Endometrial microvascular endothelial cells (primary cell): ENCODE results near the gene KCNAB1. TPM values are rescaled to one million over a fixed set of nuclear protein-coding genes. Genes with fewer than 3 reads are reported as not detected.

Experiments used
- in situ Hi-C: cut with HindIII; loops from 2 replicates; pipeline ENCODE4 v1.10.0; 2017; ENCODE audit warnings: low sequenced_read_pairs, low pct_unique_long_range_greater_than_20kb; ENCODE audit errors: inconsistent ontology term
- total RNA-seq: library from RNA; depleted of rRNA; stranded (reverse); fragments of >200 nt; gene quantifications from one replicate; pipeline ENCODE4 v1.2.3, GENCODE V29; 2015; ENCODE audit errors: inconsistent ontology term

KCNAB1 gene
- total RNA-seq, 1 donor from 2014 or later: 14.3 TPM

DNA sequence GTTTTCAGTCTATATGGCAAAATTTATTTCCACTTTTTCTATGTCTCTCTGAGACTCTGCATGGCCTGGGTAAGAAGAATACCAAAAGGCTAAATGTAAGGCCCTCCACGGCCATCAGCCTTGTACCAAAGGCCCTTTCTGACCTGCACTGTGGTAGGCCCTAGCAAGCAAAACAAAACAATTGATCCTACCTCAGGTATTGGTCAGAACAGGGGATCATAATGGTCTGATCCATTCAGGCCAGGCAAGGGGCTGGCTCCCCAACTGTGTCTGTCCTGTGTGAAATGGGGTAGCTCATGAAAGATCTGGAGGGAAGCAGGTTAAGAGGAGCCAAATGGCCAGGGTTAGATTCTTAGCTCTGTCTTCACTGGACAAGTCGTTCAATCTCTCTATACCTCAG lies 253.3 kb downstream of the KCNAB1 start:
- in situ Hi-C loops: no loop called here

DNA sequence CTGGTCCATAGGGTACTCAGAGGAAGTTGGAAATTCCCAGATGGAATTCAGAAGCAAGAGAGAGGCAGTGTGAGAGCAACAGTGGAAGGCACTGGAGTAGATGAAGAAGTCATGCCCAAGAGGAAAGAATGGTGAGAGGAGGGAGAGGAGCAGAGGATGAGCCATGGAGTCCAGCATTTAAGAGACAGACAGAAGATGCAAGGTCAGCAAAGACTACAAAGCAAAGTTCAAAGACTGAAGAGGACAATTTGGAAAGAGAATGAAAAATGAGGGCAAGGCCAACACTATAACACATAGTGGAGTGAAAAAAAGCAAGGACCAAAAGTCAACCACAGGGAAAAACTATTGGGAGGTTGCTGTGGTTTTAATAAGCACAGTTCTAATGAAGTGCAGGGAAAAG lies 255.8 kb downstream of the KCNAB1 start:
- in situ Hi-C loops: no loop called here

- in situ Hi-C loops: no loop called here
Measured at GRCh38 chr3:156377266-156377665, 256.9 kb downstream of the KCNAB1 start.

GRCh38 chr3:156377718-156378117 lies 257.3 kb downstream of the KCNAB1 start:
- in situ Hi-C loops: no loop called here

GRCh38 chr3:156378871-156379270 lies 258.5 kb downstream of the KCNAB1 start:
- in situ Hi-C loops: no loop called here

GRCh38 chr3:156379327-156379726 lies 258.9 kb downstream of the KCNAB1 start:
- in situ Hi-C loops: no loop called here

- in situ Hi-C loops: no loop called here
Measured at GRCh38 chr3:156381253-156381652, 260.9 kb downstream of the KCNAB1 start.

DNA sequence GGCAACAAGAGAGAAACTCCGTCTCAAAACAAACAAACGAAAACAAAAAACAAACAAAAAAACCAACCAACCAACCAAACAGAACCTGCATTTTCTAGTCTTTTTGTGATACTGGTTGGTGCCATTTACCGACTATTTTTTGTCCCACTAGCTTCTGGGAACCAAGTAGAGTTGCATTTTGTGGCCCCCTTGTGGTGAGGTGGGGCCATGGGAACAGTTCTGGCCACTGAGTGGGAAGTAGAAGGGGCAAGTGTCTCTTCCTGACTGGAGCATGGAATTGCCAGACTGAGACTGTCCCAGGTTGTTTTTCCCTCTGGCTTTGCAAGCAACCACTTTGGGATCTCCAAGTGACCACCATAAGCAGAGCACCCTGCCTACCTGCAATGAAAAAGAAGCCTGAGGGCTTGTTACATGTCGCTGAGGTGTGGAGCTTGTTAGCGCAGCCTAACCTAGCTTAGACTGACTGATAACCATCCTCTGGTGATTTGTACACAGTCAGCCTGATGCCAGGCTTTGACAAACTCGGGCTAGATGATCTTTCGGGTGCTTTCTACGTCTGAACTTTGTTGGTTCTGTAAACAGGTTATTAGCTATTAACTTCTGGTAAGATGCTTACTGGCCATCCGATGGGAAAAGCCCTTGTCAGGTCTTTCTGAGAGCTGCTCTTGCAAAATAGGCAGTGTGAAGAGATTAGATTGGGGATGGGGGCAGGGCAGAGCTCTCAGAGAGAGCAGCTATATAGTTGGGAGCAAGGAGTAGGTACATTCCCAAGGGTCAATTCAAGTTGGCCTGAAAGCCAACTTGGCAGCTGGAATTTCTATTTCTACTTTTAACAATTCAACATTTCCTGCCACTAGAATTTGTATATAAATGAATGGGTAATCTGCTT lies 262.3 kb downstream of the KCNAB1 start:
- in situ Hi-C loops: no loop called here

DNA sequence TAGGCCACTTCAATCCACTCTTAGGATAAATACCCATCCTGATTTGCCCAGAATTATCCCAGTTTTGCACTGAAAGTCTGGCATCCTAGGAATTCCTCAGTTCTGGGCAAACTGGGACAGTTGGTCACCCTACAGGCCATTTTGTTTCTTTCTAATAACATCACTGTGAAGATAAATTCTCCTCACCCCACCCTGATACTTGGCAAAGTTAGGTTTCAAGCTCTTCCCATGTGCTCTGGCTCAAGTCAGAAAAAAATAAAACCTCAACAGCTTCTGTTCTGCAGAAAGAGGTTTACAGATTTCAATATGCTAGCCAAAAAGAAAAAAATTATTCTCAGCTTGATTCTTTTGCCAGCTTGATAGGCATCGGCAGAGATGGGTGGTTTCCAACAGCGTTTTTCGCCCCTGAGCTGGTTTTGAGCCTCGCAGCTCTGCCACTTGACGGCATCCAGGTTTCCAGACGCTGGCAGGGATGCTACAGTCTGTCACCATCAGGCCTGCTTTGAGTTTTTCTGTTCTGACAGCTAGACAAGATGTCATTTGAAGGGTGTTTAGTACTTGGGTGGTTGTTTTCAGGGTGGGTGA lies 263.2 kb downstream of the KCNAB1 start:
- in situ Hi-C loops: no loop called here

DNA sequence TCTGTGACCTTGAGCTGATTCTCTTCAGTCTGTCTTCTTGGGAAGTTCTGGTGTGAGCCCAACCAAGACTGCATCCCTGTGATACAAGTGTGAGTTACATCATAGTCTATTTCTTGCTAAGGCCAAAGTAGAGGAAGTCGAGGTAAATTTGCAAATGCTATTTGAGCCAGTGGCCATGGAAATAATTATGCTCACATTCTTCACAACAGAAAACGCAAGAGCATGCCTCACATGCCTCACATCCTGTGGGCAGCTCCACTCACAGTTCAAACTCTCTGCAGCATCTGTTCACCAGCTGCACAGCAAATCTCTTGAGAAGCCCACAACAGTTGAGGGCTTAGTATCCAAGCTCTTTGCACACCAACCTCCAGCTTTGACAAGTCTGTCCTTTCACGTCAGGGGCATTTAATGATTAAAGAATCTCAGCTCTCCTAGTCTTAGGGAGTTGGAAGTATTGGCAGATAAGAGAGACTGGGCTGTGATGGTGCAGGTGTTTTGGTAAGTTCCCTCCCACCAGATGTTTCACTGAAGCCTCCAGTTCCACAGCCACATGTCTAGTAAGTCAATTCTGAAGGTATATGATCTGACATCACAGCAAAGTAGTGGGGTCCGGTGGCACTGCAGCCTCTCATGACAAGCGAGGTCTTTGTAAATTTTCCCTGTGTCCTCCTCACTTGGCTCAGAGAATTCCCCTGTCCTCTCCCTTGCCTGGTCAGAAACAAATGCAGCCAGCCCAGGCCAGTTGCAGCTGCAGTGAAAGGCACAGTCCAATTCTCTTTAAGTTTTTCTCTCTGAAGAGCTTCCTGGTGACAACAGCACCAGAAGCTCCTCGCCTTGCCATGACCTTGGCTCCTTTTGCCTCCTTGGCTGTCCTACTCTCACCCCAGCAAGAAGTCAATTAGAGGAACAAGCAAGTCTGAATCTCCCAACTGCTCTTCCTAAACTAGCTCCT lies 268.4 kb downstream of the KCNAB1 start:
- in situ Hi-C loops: no loop called here

GRCh38 chr3:156389449-156389950 lies 269.1 kb downstream of the KCNAB1 start:
- in situ Hi-C loops: no loop called here

DNA sequence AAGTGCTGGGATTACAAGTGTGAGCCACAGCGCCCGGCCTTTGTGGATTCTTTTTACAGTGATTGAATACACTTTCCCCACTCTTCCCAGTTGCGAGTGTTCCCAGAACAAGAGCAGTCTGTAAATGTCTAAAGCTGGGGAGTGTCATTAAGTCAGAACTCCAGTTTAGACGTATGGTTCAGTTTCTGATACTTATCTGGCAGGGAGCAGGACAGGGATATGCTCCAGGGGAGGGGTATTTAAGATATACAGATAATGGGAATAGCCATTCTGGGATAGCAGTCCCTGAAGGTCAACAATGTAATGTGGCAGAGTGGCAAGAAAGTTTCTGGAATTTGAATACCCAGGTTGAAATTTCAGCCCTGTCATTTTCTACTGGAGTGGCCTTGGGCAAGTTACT lies 270.5 kb downstream of the KCNAB1 start:
- in situ Hi-C loops: no loop called here

DNA sequence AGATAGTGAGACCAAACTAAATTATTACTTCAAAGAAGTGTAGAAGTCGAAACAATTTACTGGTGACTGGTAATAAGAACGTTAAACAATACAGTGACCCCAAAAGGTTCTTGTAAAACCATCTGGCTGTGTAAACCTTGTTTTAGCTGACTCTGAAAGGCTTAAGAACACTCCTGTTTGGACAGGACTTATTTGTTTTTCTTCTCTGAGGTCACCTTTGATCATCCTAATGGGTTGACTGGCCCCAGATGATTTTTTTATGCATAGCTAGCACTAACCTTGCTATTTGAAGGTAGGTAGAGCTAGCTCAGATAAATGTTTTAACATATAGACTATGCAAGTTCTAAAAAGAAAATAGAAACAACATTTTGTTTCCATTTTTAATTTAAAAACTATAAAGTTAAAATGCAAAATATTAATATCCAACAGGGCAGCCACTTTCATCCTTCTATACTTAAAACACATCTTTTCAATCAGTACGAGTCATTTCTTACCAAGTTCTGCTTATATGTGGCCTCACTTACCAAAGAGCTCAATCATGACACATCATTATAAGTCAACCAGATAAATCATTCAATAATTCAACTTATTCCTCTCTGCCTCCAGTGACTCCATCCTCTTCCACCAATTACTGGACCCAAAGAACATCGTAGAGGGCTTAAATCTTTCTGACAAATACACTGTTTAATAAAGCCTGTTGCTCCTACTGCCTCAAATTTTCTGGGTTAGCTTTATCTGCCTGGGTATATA lies 275.8 kb downstream of the KCNAB1 start:
- in situ Hi-C loops: no loop called here

DNA sequence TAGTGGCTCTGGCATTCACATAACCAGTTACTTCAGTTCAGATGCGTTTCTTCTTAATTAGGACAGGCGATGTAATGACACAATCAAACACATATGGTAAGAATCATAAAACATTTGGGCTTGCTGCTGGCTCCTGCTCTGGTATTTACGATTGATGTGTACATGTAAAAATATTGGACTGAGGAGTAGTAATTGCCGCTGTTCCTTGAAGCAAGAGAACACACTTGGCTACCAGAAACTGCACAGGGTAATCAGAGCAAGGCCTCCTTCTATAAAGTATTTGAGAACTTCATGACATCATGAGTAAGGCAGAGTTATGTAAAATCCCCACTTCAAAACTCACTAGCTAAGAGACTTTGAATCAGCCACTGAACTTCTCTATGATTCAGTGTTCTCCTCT lies 276.5 kb downstream of the KCNAB1 start:
- in situ Hi-C loops: no loop called here

DNA sequence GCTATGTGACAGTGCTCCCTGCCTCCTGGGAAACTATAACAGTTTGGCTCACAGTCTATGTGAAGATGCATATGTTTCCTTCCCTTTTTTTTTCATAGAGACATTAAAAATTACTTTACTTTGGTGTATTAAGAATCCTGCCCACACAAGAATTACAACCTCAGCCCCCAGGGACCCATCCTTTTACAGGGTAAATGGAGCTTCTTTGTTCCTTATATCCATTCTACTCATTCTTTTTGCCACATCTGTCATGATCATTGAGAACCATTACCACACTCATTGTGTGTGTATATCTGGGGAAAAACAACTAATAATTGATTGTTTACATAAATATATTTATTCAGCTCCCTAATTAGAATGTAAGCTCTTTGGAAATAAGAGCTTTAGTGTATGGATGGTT lies 277.2 kb downstream of the KCNAB1 start:
- in situ Hi-C loops: no loop called here

DNA sequence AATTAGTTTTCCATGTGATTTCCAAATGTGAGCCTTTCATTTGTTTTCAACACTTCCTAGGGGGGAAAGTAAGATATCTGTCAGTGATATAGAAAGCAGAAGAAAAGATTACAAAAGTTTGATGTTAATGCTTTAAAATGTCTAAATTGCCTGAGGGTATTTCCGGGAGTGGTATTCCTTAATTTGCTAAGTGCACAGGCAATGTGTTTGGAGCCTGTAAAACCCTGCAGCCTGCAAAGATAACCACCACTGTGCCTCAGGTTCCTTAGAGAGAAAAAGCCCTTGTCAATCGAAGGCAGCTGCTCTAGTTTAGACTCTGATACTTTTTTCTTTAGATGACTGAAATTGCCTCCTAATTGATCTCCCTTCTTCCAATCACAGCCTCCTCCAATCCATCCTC lies 279.7 kb downstream of the KCNAB1 start:
- in situ Hi-C loops: no loop called here

- in situ Hi-C loops: no loop called here
Measured at GRCh38 chr3:156400735-156401134, 280.4 kb downstream of the KCNAB1 start.

- in situ Hi-C loops: no loop called here
Measured at GRCh38 chr3:156404217-156404616, 283.8 kb downstream of the KCNAB1 start.

DNA sequence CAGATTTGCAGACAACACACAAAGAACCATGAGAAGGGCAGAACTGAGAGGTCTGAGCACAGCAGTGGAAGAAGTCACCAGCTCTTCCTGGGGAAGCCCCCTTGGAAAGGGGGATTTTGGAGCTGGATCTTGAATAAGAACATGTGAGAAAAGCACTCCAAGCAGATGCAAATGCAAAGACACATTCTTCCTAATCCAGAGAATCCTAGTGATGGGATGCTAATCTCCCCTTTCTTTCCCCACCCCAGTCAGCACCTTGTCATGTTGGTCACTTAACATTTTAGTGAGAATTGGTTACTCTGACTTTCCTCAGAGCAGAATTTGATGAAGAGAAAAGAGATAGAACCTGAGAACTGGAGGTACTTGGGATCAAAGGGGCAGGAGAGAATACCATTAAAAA lies 286.0 kb downstream of the KCNAB1 start:
- in situ Hi-C loops: no loop called here
